Activated naive CD4-positive, alpha-beta T cell treated with anti-CD3 and anti-CD28 coated beads for 36 hours (primary cell): ENCODE data around the gene DDX3X. TPM values are rescaled to one million over a fixed set of nuclear protein-coding genes. Genes with fewer than 3 reads are reported as not detected.

Experiments used
- CTCF ChIA-PET: fragments of 350-600 bp; sonication (Branson Sonifier 250); formaldehyde crosslinking; loops from one replicate; lab custom pipeline; 2021; ENCODE audit warnings: antibody characterized with exemption; lab: Charles Lee
- DNase-seq: peaks from one replicate; pipeline ENCODE4 v3.0.0-alpha.2; 2020
- H3K27ac Mint-ChIP-seq: one replicate; pipeline ENCODE4 v1.8.0; 2021; ENCODE audit warnings: mild to moderate bottlenecking, mixed read lengths
- H3K27me3 Mint-ChIP-seq: one replicate; pipeline ENCODE4 v1.8.0; 2021; ENCODE audit warnings: low read depth, mixed read lengths
- H3K36me3 Mint-ChIP-seq: one replicate; pipeline ENCODE4 v1.8.0; 2021; ENCODE audit warnings: low read depth, mixed read lengths
- H3K4me1 Mint-ChIP-seq: one replicate; pipeline ENCODE4 v1.8.0; 2021; ENCODE audit warnings: low read depth, mixed read lengths
- H3K4me3 Mint-ChIP-seq: one replicate; pipeline ENCODE4 v1.8.0; 2021; ENCODE audit warnings: mild to moderate bottlenecking, moderate library complexity, mixed read lengths
- H3K9me3 Mint-ChIP-seq: one replicate; pipeline ENCODE4 v1.8.0; 2021; ENCODE audit warnings: mixed read lengths
- intact Hi-C: fragments of 100-400 bp; cut with micrococcal nuclease; formaldehyde crosslinking; loops from one replicate; pipeline ENCODE4 v1.15.1; 2023
- total RNA-seq, 2 experiments: library from RNA; stranded (reverse); gene quantifications; one replicate each; pipeline ENCODE4 v1.2.3, GENCODE V29; 2021

The DDX3X gene
- total RNA-seq, 2 experiments from 2014 or later: 163 to 171 TPM

DNA sequence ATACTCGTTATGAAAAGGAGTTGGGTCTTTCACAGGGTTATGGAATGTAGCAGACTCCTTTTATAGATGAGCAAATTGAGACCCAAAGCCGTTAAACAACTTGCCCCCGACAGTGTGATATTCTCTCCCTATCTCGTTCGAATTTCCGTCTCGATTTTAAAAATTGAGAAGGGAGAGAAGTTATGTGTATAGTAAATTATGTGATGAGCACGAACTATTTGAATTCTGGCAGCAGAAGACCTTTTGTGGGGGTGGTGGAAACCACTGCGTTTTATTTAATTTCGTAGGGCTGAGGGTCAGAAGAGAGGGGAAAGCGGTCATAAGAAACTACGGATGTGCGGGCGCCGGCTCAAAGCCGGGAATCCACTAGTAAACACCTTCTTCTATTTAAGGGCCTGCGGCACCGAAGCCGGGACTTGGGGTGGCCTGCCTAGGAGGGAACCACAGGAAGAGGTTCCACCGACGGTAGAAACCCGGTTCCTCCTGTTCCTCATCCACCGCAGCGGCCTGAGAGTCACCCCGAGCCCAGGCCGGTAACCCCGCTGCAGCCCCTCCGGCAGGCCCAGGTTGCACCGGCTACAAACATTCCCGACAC is 1.5 kb upstream of the DDX3X start:
- peak; percentile 41 for DNase-seq
- no peaks in the 10 kb centered on the region for H3K9me3 Mint-ChIP-seq
- H3K27me3 Mint-ChIP-seq: no peaks in the 10 kb centered on the region
- CTCF ChIA-PET: no interaction called here
- peaks cover 31% of the 10 kb centered on the region for H3K36me3 Mint-ChIP-seq
- peak overlapping the region; percentile 99 for H3K27ac Mint-ChIP-seq
- intact Hi-C loops: loop anchor here (1.0 to 10.0 kb wide), 6 partner anchors 150 to 1458 kb away; partner anchors contain the start of gene CXorf38
- peaks cover 13% of the 10 kb centered on the region for H3K4me1 Mint-ChIP-seq
- H3K4me3 Mint-ChIP-seq: peak overlapping the region; percentile 92

DNA sequence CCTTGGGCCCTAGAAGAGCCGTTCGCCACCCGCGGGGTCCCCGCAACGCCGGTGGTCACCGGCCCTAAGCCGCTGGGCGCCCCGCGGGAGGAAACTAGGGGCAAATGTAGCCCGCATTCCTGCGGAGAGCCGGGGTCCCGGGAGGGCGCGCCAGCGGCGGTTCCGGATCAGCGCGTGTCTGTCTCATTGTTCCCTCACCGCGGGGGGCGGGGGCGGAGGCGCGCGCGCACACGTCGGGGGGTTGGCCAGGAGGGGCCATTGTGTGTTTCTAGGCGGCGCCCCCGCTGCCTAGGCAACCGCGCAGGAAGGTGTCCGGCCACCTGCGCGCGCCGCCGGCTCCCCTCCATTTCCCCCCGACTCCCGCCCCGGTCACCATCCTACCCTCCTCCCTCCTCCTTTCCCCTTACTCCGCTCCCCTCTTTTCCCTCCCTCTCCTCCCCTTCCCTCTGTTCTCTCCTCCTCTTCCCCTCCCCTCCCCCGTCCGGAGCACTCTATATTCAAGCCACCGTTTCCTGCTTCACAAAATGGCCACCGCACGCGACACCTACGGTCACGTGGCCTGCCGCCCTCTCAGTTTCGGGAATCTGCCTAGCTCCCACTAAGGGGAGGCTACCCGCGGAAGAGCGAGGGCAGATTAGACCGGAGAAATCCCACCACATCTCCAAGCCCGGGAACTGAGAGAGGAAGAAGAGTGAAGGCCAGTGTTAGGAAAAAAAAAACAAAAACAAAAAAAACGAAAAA is 789 bp upstream of the DDX3X start:
- DNase-seq: peak; percentile 86
- CTCF ChIA-PET: interaction anchor here (0.9 kb wide), 1 partner anchor 153 kb away, joined by 5 read pairs; no protein-coding TSS in a partner anchor
- intact Hi-C loops: loop anchor here (1.0 to 10.0 kb wide), 6 partner anchors 151 to 1458 kb away; partner anchors contain the start of gene CXorf38
- peaks cover 16% of the 10 kb centered on the region for H3K4me1 Mint-ChIP-seq
- H3K4me3 Mint-ChIP-seq: peak overlapping the region; percentile 92
- peak overlapping the region; percentile 99 for H3K27ac Mint-ChIP-seq
- H3K9me3 Mint-ChIP-seq: no peaks in the 10 kb centered on the region
- peaks cover 37% of the 10 kb centered on the region for H3K36me3 Mint-ChIP-seq
- no peaks in the 10 kb centered on the region for H3K27me3 Mint-ChIP-seq

DNA sequence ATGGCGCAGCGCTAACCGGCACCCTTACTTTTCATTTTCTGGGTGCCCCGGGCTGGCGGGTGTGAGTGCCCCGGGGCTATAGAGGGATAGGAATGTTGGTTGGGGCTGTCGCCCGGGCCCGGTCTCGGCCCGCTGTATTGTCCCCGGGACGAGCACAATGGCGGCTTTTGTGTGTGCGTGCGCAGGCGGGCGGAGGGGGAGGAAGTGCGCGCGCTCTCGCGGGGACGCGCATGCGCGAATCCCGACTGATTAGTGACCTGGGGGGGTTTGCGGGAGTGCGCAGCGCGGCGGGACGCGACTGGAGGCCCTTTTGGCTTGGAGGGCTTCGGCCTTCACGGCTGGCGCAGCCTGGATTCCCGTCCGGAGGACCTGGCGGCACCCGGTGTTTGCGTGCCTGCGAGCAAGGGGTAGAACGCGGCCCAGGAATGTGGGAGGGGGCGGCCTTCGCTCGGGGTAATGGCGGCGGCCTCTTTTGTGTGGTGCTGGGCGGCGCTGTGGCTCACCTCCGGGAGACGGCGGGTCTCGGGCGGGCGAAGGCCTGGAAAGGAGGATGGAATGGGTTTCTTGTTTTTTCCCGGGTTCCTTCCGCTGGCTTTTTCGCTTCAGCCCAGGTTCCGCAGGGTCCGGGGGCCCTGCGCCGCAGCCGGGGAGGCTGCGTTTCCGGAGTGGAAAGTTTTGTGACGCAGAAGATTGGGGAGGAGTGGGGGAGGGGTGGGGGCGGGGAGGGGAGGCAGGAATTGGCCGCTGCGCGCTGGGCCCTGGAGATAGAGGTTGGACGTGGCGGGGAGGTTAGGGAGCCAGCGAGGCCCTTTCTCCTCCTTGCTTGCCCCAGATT is 618 bp downstream of the DDX3X start:
- no peaks in the 10 kb centered on the region for H3K27me3 Mint-ChIP-seq
- H3K4me3 Mint-ChIP-seq: peak overlapping the region; percentile 92
- DNase-seq: peak; percentile 72
- intact Hi-C loops: loop anchor here (1.0 to 10.0 kb wide), 11 partner anchors 49 to 1460 kb away; partner anchors contain the start of genes ATP6AP2, CASK, CXorf38 and MED14
- H3K9me3 Mint-ChIP-seq: no peaks in the 10 kb centered on the region
- CTCF ChIA-PET: interaction anchor here (0.9 kb wide), 1 partner anchor 154 kb away, joined by 5 read pairs; no protein-coding TSS in a partner anchor
- H3K4me1 Mint-ChIP-seq: peaks cover 26% of the 10 kb centered on the region
- H3K36me3 Mint-ChIP-seq: peaks cover 48% of the 10 kb centered on the region
- peak overlapping the region; percentile 99 for H3K27ac Mint-ChIP-seq

- H3K27me3 Mint-ChIP-seq: no peaks in the 10 kb centered on the region
- peaks cover 52% of the 10 kb centered on the region for H3K36me3 Mint-ChIP-seq
- H3K4me3 Mint-ChIP-seq: peak overlapping the region; percentile 92
- no peak for DNase-seq
- peaks cover 26% of the 10 kb centered on the region for H3K4me1 Mint-ChIP-seq
- intact Hi-C loops: loop anchor here (2.0 to 10.0 kb wide), 6 partner anchors 71 to 1461 kb away; partner anchors contain the start of genes ATP6AP2, CASK and MED14
- peak overlapping the region; percentile 99 for H3K27ac Mint-ChIP-seq
- CTCF ChIA-PET: no interaction called here
- H3K9me3 Mint-ChIP-seq: no peaks in the 10 kb centered on the region
Measured at GRCh38 chrX:41335198-41335957, 1.4 kb downstream of the DDX3X start.

GRCh38 chrX:41335958-41336331 is 2.0 kb downstream of the DDX3X start:
- DNase-seq: peak; percentile 51
- Mint-ChIP-seq H3K27ac (peak overlapping the region; percentile 99), H3K4me1 (peaks cover 29% of the 10 kb centered on the region), H3K27me3 (no peaks in the 10 kb centered on the region), H3K36me3 (peaks cover 54% of the 10 kb centered on the region), H3K9me3 (no peaks in the 10 kb centered on the region), H3K4me3 (peak overlapping the region; percentile 92)
- CTCF ChIA-PET: no interaction called here
- intact Hi-C loops: loop anchor here (2.0 to 10.0 kb wide), 7 partner anchors 15 to 1461 kb away; partner anchors contain the start of genes ATP6AP2, CASK and MED14

GRCh38 chrX:41336447-41336846 is 2.5 kb downstream of the DDX3X start:
- CTCF ChIA-PET: no interaction called here
- DNase-seq: no peak
- no peaks in the 10 kb centered on the region for H3K9me3 Mint-ChIP-seq
- H3K4me1 Mint-ChIP-seq: peaks cover 33% of the 10 kb centered on the region
- H3K27me3 Mint-ChIP-seq: no peaks in the 10 kb centered on the region
- intact Hi-C loops: loop anchor here (2.0 to 10.0 kb wide), 3 partner anchors 14 to 1462 kb away; no protein-coding TSS in a partner anchor
- peaks cover 58% of the 10 kb centered on the region for H3K36me3 Mint-ChIP-seq
- peak overlapping the region; percentile 99 for H3K27ac Mint-ChIP-seq
- H3K4me3 Mint-ChIP-seq: peak overlapping the region; percentile 92

GRCh38 chrX:41337140-41337539 is 3.2 kb downstream of the DDX3X start:
- H3K4me3 Mint-ChIP-seq: peak overlapping the region; percentile 92
- peaks cover 65% of the 10 kb centered on the region for H3K36me3 Mint-ChIP-seq
- no peak for DNase-seq
- CTCF ChIA-PET: interaction anchor here (0.6 kb wide), 1 partner anchor 35 kb away, joined by 10 read pairs; no protein-coding TSS in a partner anchor
- intact Hi-C loops: loop anchor here (2.0 to 10.0 kb wide), 3 partner anchors 14 to 1462 kb away; no protein-coding TSS in a partner anchor
- no peaks in the 10 kb centered on the region for H3K27me3 Mint-ChIP-seq
- H3K27ac Mint-ChIP-seq: peak overlapping the region; percentile 99
- H3K9me3 Mint-ChIP-seq: no peaks in the 10 kb centered on the region
- H3K4me1 Mint-ChIP-seq: peaks cover 34% of the 10 kb centered on the region

- Mint-ChIP-seq H3K9me3 (no peaks in the 10 kb centered on the region), H3K4me1 (peaks cover 38% of the 10 kb centered on the region), H3K27ac (peak overlapping the region; percentile 88), H3K36me3 (peaks cover 71% of the 10 kb centered on the region), H3K4me3 (peak overlapping the region; percentile 67), H3K27me3 (no peaks in the 10 kb centered on the region)
- no peak for DNase-seq
- intact Hi-C loops: loop anchor here (10.0 kb wide), 2 partner anchors 1164 to 1464 kb away; no protein-coding TSS in a partner anchor
- CTCF ChIA-PET: no interaction called here
Measured at GRCh38 chrX:41338436-41338835, 4.5 kb downstream of the DDX3X start.

- Mint-ChIP-seq H3K27ac (peak overlapping the region; percentile 88), H3K36me3 (peaks cover 75% of the 10 kb centered on the region), H3K4me1 (peaks cover 42% of the 10 kb centered on the region), H3K27me3 (no peaks in the 10 kb centered on the region), H3K4me3 (peak overlapping the region; percentile 67), H3K9me3 (no peaks in the 10 kb centered on the region)
- DNase-seq: no peak
- CTCF ChIA-PET: no interaction called here
- intact Hi-C loops: loop anchor here (10.0 kb wide), 2 partner anchors 1164 to 1464 kb away; no protein-coding TSS in a partner anchor
Measured at GRCh38 chrX:41339148-41339547, 5.2 kb downstream of the DDX3X start.

- intact Hi-C loops: no loop called here
- Mint-ChIP-seq H3K4me1 (peaks cover 45% of the 10 kb centered on the region), H3K27ac (no peak overlapping the region), H3K4me3 (no peak overlapping the region), H3K27me3 (no peaks in the 10 kb centered on the region), H3K9me3 (no peaks in the 10 kb centered on the region), H3K36me3 (peaks cover 60% of the 10 kb centered on the region)
- DNase-seq: no peak
- CTCF ChIA-PET: interaction anchor here (0.6 kb wide), 1 partner anchor 31 kb away, joined by 3 read pairs; no protein-coding TSS in a partner anchor
Measured at GRCh38 chrX:41344053-41344452, 10.1 kb downstream of the DDX3X start.

- no peaks in the 10 kb centered on the region for H3K9me3 Mint-ChIP-seq
- no peaks in the 10 kb centered on the region for H3K27me3 Mint-ChIP-seq
- no peak overlapping the region for H3K4me3 Mint-ChIP-seq
- CTCF ChIA-PET: interaction anchor here (0.6 kb wide), 1 partner anchor 34 kb away, joined by 3 read pairs; no protein-coding TSS in a partner anchor
- intact Hi-C loops: no loop called here
- DNase-seq: no peak
- H3K36me3 Mint-ChIP-seq: peaks cover 42% of the 10 kb centered on the region
- H3K4me1 Mint-ChIP-seq: peaks cover 42% of the 10 kb centered on the region
- H3K27ac Mint-ChIP-seq: peak overlapping the region; percentile 68
Measured at GRCh38 chrX:41347186-41347585, 13.2 kb downstream of the DDX3X start.
